AG10803 (cell line): ENCODE data around the gene EPS15.
"Not testable (repeated sequence)": the region's sequence is repeated elsewhere in the genome, so short reads cannot be mapped to it uniquely, and the experiment has no call there.

ENCODE experiments used
- DNase-seq: peaks from one replicate; pipeline ENCODE4 v3.0.0; 2010; ENCODE audit warnings: low read depth
- H3K4me3 ChIP-seq: 2 replicates; pipeline ENCODE4 v1.5.1; 2011; ENCODE audit warnings: mild to moderate bottlenecking, low read length, control low read depth
- TF ChIP-seq, protein P1 (sequence below): conservative IDR thresholded peaks from 2 replicates; pipeline ENCODE4 v1.5.1; 2011; ENCODE audit warnings: mild to moderate bottlenecking, low read length, control low read depth, inconsistent platforms

EPS15 gene

GRCh38 chr1:51534447-51534846, 15.4 kb upstream of the EPS15 start:
- DNase-seq = no peak
- no peak overlapping the region for H3K4me3 ChIP-seq
- TF ChIP-seq, protein P1, sequence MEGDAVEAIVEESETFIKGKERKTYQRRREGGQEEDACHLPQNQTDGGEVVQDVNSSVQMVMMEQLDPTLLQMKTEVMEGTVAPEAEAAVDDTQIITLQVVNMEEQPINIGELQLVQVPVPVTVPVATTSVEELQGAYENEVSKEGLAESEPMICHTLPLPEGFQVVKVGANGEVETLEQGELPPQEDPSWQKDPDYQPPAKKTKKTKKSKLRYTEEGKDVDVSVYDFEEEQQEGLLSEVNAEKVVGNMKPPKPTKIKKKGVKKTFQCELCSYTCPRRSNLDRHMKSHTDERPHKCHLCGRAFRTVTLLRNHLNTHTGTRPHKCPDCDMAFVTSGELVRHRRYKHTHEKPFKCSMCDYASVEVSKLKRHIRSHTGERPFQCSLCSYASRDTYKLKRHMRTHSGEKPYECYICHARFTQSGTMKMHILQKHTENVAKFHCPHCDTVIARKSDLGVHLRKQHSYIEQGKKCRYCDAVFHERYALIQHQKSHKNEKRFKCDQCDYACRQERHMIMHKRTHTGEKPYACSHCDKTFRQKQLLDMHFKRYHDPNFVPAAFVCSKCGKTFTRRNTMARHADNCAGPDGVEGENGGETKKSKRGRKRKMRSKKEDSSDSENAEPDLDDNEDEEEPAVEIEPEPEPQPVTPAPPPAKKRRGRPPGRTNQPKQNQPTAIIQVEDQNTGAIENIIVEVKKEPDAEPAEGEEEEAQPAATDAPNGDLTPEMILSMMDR = no peak

- no peak overlapping the region for H3K4me3 ChIP-seq
- DNase-seq = no peak
- TF ChIP-seq, protein P1 = no peak
Observed at GRCh38 chr1:51532853-51533252, 13.8 kb upstream of the EPS15 start.

DNA sequence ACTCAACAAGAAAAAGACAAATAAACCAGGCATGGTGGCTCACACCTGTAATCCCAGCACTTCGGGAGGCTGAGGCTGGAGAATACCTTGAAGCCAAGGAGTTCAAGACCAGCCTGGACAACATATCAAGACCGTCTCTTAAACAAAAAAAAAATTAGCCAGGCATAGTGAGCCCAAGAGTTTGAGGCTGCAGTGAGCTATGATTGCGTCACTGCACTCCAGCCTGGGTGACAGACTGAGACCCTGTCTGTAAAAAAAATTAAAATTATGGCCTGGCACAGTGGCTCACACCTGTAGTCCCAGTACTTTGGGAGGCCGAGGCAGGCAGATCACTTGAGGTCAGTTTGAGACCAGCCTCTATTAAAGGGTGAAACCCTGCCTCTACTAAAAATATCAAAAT, 11.4 kb upstream of the EPS15 start:
- DNase-seq, H3K4me3 ChIP-seq: not testable (repeated sequence)

DNA sequence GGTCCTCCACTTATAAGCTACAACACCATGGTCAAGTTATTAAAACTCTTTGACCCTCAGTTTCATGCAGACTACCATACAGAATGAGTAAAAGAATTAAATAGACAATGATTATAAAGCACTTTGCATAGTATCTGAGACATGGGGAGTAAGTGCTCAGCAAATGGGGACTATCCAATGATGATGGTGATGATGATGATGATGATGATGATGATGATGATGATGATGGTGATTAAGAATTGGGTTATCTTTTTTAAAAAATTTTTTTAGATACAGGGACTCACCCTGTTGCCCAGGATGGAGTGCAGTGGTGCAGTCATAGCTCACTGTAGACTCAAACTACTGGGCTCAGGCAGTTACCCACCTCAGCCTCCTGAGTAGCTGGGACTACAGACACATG, 8.1 kb upstream of the EPS15 start:
- DNase-seq = no peak
- TF ChIP-seq, protein P1 = no peak
- no peak overlapping the region for H3K4me3 ChIP-seq

GRCh38 chr1:51526248-51526647, 7.2 kb upstream of the EPS15 start:
- no peak for DNase-seq
- TF ChIP-seq, protein P1 = no peak
- H3K4me3 ChIP-seq = no peak overlapping the region

DNA sequence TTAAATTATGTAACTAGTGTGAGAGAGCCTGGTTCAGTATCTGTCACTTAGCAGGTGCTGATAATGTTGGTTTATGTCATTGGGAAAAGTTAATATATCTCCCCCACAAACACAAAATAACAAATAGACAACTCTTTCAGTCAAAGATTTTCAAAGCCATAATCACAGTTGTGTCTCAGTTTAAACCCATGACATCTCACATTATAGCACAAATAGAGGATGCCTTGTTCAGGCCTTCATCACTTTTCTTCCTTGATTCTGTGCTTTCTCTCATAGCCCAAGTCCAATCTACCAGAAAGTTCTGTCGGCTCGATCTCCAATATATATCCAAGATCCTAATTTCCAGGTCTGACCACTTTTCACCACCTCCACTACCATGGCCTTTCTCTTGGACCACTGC, 6.2 kb upstream of the EPS15 start:
- H3K4me3 ChIP-seq = no peak overlapping the region
- TF ChIP-seq, protein P1 = no peak
- no peak for DNase-seq

DNA sequence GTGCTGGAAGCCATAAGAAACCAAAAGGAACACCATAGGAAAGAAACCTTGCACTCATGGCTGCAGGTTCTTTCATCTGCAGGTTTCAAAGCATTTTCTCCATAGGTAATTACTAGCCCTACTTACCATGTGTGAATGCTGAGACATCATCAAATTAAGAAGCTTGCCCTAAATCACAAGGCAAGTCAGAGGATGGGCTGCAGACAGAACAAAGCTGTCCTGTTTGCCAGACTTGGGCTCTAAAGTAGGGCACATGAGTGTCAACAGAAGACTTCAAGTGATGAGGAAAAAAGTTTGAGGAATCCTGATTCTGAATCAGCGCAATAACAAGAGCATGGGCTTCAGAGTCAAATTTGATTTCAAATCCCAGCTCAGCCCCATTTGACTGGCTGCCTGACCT, 5.8 kb upstream of the EPS15 start:
- no peak for DNase-seq
- H3K4me3 ChIP-seq = no peak overlapping the region
- TF ChIP-seq, protein P1 = no peak

- no peak overlapping the region for H3K4me3 ChIP-seq
- no peak for DNase-seq
- TF ChIP-seq, protein P1 = no peak
Observed at GRCh38 chr1:51523931-51524330, 4.9 kb upstream of the EPS15 start.
